HepG2 (cell line): ENCODE measurements around the gene ZBTB7C.

Source experiments
- CTCF ChIP-seq: sonication (generic); formaldehyde crosslinking; IDR thresholded peaks from 2 replicates; pipeline ENCODE4 v1.5.0; 2020; ENCODE audit warnings: mild to moderate bottlenecking, missing genetic modification reagents, moderate library complexity
- GABPA ChIP-seq, 2 experiments: IDR thresholded peaks; 2 replicates each; pipeline ENCODE4 v1.6.1; 2011 to 2016; ENCODE audit warnings: low read depth in 2 of 2, low read length in 1 of 2, missing biosample characterization in 1 of 2, missing genetic modification characterization in 1 of 2
- NFAT5 ChIP-seq: sonication (generic); formaldehyde crosslinking; IDR thresholded peaks from 2 replicates; pipeline ENCODE4 v1.4.0; 2020; ENCODE audit warnings: missing genetic modification reagents
- POLR2A ChIP-seq, 2 experiments: IDR thresholded peaks; 2 replicates each; pipeline ENCODE4 v1.6.1; 2011; ENCODE audit warnings: low read depth in 2 of 2, low read length in 2 of 2, mild to moderate bottlenecking in 1 of 2, moderate library complexity in 1 of 2; ENCODE audit not compliant: insufficient read depth in 1 of 2
- RFXAP ChIP-seq: sonication (generic); formaldehyde crosslinking; IDR thresholded peaks from 2 replicates; pipeline ENCODE4 v1.4.0; 2020; ENCODE audit warnings: missing genetic modification reagents, borderline replicate concordance
- SPEN ChIP-seq: sonication (generic); formaldehyde crosslinking; IDR thresholded peaks from 2 replicates; pipeline ENCODE4 v1.5.1; 2020; ENCODE audit warnings: low read depth, mild to moderate bottlenecking, missing genetic modification reagents
- TAF1 ChIP-seq: sonication (generic); formaldehyde crosslinking; IDR thresholded peaks from 2 replicates; pipeline ENCODE4 v1.4.0; 2020; ENCODE audit warnings: missing genetic modification reagents
- ZBTB49 ChIP-seq: sonication (generic); formaldehyde crosslinking; IDR thresholded peaks from 2 replicates; pipeline ENCODE4 v1.4.0; 2020; ENCODE audit warnings: missing genetic modification reagents, borderline replicate concordance
- ZNF292 ChIP-seq: sonication (generic); formaldehyde crosslinking; IDR thresholded peaks from 2 replicates; pipeline ENCODE4 v1.8.1; 2022; ENCODE audit warnings: mild to moderate bottlenecking, low read depth, missing genetic modification reagents, borderline replicate concordance
- ZNF33A ChIP-seq: sonication (generic); formaldehyde crosslinking; IDR thresholded peaks from 2 replicates; pipeline ENCODE4 v1.5.1; 2020; ENCODE audit warnings: missing genetic modification reagents, mild to moderate bottlenecking, moderate library complexity, borderline replicate concordance

- TF ChIP-seq SPEN = no peak
- no peak for TF ChIP-seq TAF1 (CRISPR knock-in tag)
- no peak for TF ChIP-seq ZNF33A (CRISPR knock-in tag)
- no peak for TF ChIP-seq NFAT5 (CRISPR knock-in tag)
- no peak for TF ChIP-seq ZBTB49 (CRISPR knock-in tag)
- TF ChIP-seq GABPA (IDR thresholded peaks at IDR 0.05; ENCODE audit: low read depth, low read length) = no peak
- TF ChIP-seq GABPA (CRISPR knock-in tag; IDR thresholded peaks at IDR 0.05; ENCODE audit: low read depth) = no peak
- no peak for TF ChIP-seq POLR2A (IDR thresholded peaks at IDR 0.05; ENCODE audit: insufficient read depth in 1 of 2, low read depth in 2 of 2, low read length in 2 of 2)
- no peak for TF ChIP-seq ZNF292 (CRISPR knock-in tag)
- no peak for TF ChIP-seq CTCF (CRISPR knock-in tag)
- no peak for TF ChIP-seq RFXAP
Observed at GRCh38 chr18:48455555-48456478, 46.6 kb upstream of the ZBTB7C start.
